Activated T-helper 1 cell treated with anti-CD3 and anti-CD28 coated beads, Interleukin-2, amount 50 U/mL, for 16 hours (primary cell): ENCODE data around the gene EPN2.

Source experiments
- DNase-seq, 2 donors: peaks; one replicate each; pipeline ENCODE4 v3.0.0-alpha.2; 2020; ENCODE audit warnings: low read depth in 1 of 2, low spot score in 1 of 2

The EPN2 gene

GRCh38 chr17:19328441-19329061 lies 91.4 kb downstream of the EPN2 start:
- DNase-seq: no peak

- DNase-seq: no peak
Measured at GRCh38 chr17:19329136-19329535, 92.0 kb downstream of the EPN2 start.

GRCh38 chr17:19329839-19330238 lies 92.7 kb downstream of the EPN2 start:
- DNase-seq: no peak

GRCh38 chr17:19330271-19330670 lies 93.1 kb downstream of the EPN2 start:
- DNase-seq: no peak

- DNase-seq: no peak
Measured at GRCh38 chr17:19331134-19331533, 94.0 kb downstream of the EPN2 start.

- no peak for DNase-seq
Measured at GRCh38 chr17:19331543-19332245, 94.5 kb downstream of the EPN2 start.

GRCh38 chr17:19332371-19333131 lies 95.4 kb downstream of the EPN2 start:
- DNase-seq: no peak

GRCh38 chr17:19333132-19333440 lies 95.9 kb downstream of the EPN2 start:
- no peak for DNase-seq

- DNase-seq: no peak
Measured at GRCh38 chr17:19333736-19334290, 96.6 kb downstream of the EPN2 start.

GRCh38 chr17:19334331-19334730 lies 97.2 kb downstream of the EPN2 start:
- DNase-seq: no peak

- DNase-seq: no peak
Measured at GRCh38 chr17:19335951-19336631, 98.9 kb downstream of the EPN2 start.

- no peak for DNase-seq
Measured at GRCh38 chr17:19336938-19337711, 100.0 kb downstream of the EPN2 start.

- DNase-seq: no peak
Measured at GRCh38 chr17:19337712-19338023, 100.5 kb downstream of the EPN2 start.

- peak; percentile 28 to 39 for DNase-seq
Measured at GRCh38 chr17:19338031-19338990, 101.1 kb downstream of the EPN2 start.

GRCh38 chr17:19339341-19339815 lies 102.2 kb downstream of the EPN2 start:
- no peak for DNase-seq

GRCh38 chr17:19341211-19341631 lies 104.1 kb downstream of the EPN2 start:
- no peak for DNase-seq

GRCh38 chr17:19341641-19342610 lies 104.8 kb downstream of the EPN2 start:
- DNase-seq: no peak

GRCh38 chr17:19342611-19343255 lies 105.6 kb downstream of the EPN2 start:
- no peak for DNase-seq
